ENCODE measurements around the gene PXDN. TPM values are rescaled to one million over a fixed set of nuclear protein-coding genes. Genes with fewer than 3 reads are reported as not detected.

The PXDN gene
- total and polyA plus RNA-seq, 2 experiments from 2014 or later: 85.7 to 129 TPM

DNA sequence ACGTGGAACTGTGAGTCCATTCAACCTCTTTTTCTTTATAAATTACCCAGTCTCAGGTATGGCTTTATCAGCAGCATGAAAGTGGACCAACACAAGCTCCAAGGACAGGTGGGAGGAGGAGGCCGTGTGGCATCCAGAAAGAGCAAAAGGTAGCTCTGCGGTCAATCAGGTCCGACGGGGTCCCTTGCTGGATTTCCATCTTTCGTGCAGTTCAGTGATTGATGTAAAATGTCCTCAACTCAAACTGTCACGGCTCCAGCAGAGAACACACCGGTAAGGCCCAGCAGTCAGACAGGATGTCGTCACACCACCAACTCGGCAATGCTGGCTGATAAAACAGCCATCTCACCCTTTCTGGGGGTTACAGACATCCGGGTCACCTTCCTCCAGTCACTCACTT is 123.3 kb downstream of the PXDN start:
- Histone ChIP-seq H3K27ac (no peak overlapping the region), H3K36me3 (no peaks in the 10 kb centered on the region), H3K9me3 (ENCODE audit: low read depth) (no peaks in the 10 kb centered on the region), H3K4me3 (no peak overlapping the region), H3K27me3 (no peaks in the 10 kb centered on the region), H3K4me1 (ENCODE audit: low read depth) (no peaks in the 10 kb centered on the region)
- DNase-seq (ENCODE audit: low read depth in 1 of 2, low spot score in 1 of 2): no peak
- no peak for TF ChIP-seq CTCF (IDR thresholded peaks at IDR 0.05; ENCODE audit: low read depth, low read length)

DNA sequence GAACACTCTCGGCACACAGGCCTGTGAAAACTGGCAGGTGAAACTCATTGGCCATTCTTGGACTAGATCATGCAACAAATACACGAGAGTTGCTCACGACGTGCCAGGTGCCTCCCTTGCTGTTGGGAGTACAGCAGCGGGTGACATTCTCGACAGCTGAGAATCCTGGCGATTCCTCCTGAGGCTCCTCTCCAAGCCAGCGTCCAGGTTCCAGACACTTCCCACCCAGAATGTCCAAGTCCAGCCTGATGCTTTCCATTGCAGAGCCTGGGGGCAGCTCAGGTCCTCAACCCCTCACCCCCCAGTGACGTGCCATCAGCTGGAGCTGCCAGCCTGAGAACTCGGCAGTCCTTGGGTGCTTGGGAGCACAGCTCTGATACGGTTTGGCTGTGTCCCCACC is 124.2 kb downstream of the PXDN start:
- Histone ChIP-seq H3K27ac (no peak overlapping the region), H3K9me3 (ENCODE audit: low read depth) (no peaks in the 10 kb centered on the region), H3K4me1 (ENCODE audit: low read depth) (no peaks in the 10 kb centered on the region), H3K27me3 (no peaks in the 10 kb centered on the region), H3K4me3 (no peak overlapping the region), H3K36me3 (no peaks in the 10 kb centered on the region)
- no peak for DNase-seq (ENCODE audit: low read depth in 1 of 2, low spot score in 1 of 2)
- TF ChIP-seq CTCF (IDR thresholded peaks at IDR 0.05; ENCODE audit: low read depth, low read length): no peak

DNA sequence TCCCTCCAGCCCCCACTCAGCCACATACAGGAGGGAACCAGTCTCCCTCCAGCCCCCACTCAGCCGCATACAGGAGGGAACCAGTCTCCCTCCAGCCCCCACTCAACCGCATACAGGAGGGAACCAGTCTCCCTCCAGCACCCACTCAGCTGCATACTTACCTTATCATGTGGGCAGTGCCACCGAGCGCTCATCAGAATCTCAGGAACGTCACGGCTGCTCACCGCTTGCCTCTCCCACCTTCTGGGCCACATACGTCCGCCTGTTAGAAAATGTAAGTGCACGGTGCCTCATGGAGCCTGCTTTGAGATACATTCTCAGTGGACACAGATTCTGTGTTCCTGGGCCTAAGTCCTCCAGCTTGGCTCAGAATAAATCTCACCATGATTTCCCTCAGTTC is 124.8 kb downstream of the PXDN start:
- H3K9me3 ChIP-seq (ENCODE audit: low read depth): no peaks in the 10 kb centered on the region
- TF ChIP-seq CTCF (IDR thresholded peaks at IDR 0.05; ENCODE audit: low read depth, low read length): no peak
- no peak overlapping the region for H3K4me3 ChIP-seq
- H3K36me3 ChIP-seq: no peaks in the 10 kb centered on the region
- H3K27ac ChIP-seq: no peak overlapping the region
- H3K4me1 ChIP-seq (ENCODE audit: low read depth): no peaks in the 10 kb centered on the region
- no peak for DNase-seq (ENCODE audit: low read depth in 1 of 2, low spot score in 1 of 2)
- no peaks in the 10 kb centered on the region for H3K27me3 ChIP-seq

- no peak for DNase-seq (ENCODE audit: low read depth in 1 of 2, low spot score in 1 of 2)
- Histone ChIP-seq H3K4me1 (ENCODE audit: low read depth) (no peaks in the 10 kb centered on the region), H3K36me3 (no peaks in the 10 kb centered on the region), H3K27me3 (no peaks in the 10 kb centered on the region), H3K27ac (no peak overlapping the region), H3K9me3 (ENCODE audit: low read depth) (no peaks in the 10 kb centered on the region), H3K4me3 (no peak overlapping the region)
- no peak for TF ChIP-seq CTCF (IDR thresholded peaks at IDR 0.05; ENCODE audit: low read depth, low read length)
These were observed 125.3 kb downstream of the PXDN start for GRCh38 chr2:1618974-1619373.

GRCh38 chr2:1618191-1618961 is 125.9 kb downstream of the PXDN start:
- Histone ChIP-seq H3K9me3 (ENCODE audit: low read depth) (no peaks in the 10 kb centered on the region), H3K4me1 (ENCODE audit: low read depth) (no peaks in the 10 kb centered on the region), H3K27me3 (no peaks in the 10 kb centered on the region), H3K36me3 (no peaks in the 10 kb centered on the region), H3K27ac (no peak overlapping the region), H3K4me3 (no peak overlapping the region)
- DNase-seq (ENCODE audit: low read depth in 1 of 2, low spot score in 1 of 2): no peak
- TF ChIP-seq CTCF (IDR thresholded peaks at IDR 0.05; ENCODE audit: low read depth, low read length): no peak
